Prostate gland (tissue), 2 donors: Measurements from ENCODE around the gene TAB2. TPM values are rescaled to one million over a fixed set of nuclear protein-coding genes. Genes with fewer than 3 reads are reported as not detected.

Experiments used
- DNase-seq: peaks from one replicate; pipeline ENCODE4 v3.0.0-alpha.2; 2019; ENCODE audit warnings: low spot score
- H3K27ac ChIP-seq, 2 donors: fragments of 200-600 bp; sonication (generic); 2 replicates each; pipeline ENCODE4 v1.5.1; 2017 to 2019
- H3K27me3 ChIP-seq: fragments of 200-600 bp; sonication (generic); replicated peaks from 2 replicates; pipeline ENCODE4 v1.5.1; 2019; ENCODE audit not compliant: insufficient read depth
- H3K36me3 ChIP-seq, 2 donors: fragments of 200-600 bp; sonication (generic); 1 replicate in 1 of 2; 2 replicates in 1 of 2; pipeline versions ENCODE4 v1.5.1 to v1.8.1; 2017 to 2019
- H3K4me1 ChIP-seq: fragments of 200-600 bp; sonication (generic); replicated peaks from 2 replicates; pipeline ENCODE4 v1.5.1; 2019
- H3K4me3 ChIP-seq, 2 donors: fragments of 200-600 bp; sonication (generic); 2 replicates each; pipeline ENCODE4 v1.5.1; 2017 to 2019
- H3K9me3 ChIP-seq: fragments of 200-600 bp; sonication (generic); 2 replicates; pipeline ENCODE4 v1.5.1; 2017
- POLR2A ChIP-seq: fragments of 450-650 bp; IDR thresholded peaks from one replicate; pipeline ENCODE4 v1.6.1; 2016; ENCODE audit warnings: antibody characterized with exemption, mild to moderate bottlenecking
- POLR2AphosphoS5 ChIP-seq: sonication (generic); formaldehyde crosslinking; IDR thresholded peaks from one replicate; pipeline ENCODE4 v1.6.1; 2017; ENCODE audit warnings: antibody characterized with exemption
- WGBS: methylation state at CpG from one replicate; pipeline ENCODE4 v1.1.5; 2018; 5-methylcytosine and 5-hydroxymethylcytosine counted together
- intact Hi-C: fragments of 100-400 bp; cut with DNase I; formaldehyde crosslinking; loops from one replicate; pipeline ENCODE4 v1.14.2; 2022
- total RNA-seq, 2 donors: library from RNA; depleted of rRNA; stranded (reverse); fragments of >200 nt; gene quantifications; one replicate each; pipeline ENCODE4 v1.1.0, GENCODE V29; 2016
- TF ChIP-seq, protein P1 (sequence below), 4 experiments: fragments of 200-600 bp in 2 of 4; fragments of 450-650 bp in 2 of 4; sonication (generic) in 2 of 4; IDR thresholded peaks; 1 replicate in 3 of 4; 2 replicates in 1 of 4; pipeline ENCODE4 v1.5.1; 2016 to 2019; ENCODE audit warnings: antibody characterized with exemption in 4 of 4, mild to moderate bottlenecking in 2 of 4, moderate library complexity in 2 of 4

TAB2 gene
- total RNA-seq, 2 donors from 2014 or later: 58.8 to 66.3 TPM

- TF ChIP-seq, protein P1, sequence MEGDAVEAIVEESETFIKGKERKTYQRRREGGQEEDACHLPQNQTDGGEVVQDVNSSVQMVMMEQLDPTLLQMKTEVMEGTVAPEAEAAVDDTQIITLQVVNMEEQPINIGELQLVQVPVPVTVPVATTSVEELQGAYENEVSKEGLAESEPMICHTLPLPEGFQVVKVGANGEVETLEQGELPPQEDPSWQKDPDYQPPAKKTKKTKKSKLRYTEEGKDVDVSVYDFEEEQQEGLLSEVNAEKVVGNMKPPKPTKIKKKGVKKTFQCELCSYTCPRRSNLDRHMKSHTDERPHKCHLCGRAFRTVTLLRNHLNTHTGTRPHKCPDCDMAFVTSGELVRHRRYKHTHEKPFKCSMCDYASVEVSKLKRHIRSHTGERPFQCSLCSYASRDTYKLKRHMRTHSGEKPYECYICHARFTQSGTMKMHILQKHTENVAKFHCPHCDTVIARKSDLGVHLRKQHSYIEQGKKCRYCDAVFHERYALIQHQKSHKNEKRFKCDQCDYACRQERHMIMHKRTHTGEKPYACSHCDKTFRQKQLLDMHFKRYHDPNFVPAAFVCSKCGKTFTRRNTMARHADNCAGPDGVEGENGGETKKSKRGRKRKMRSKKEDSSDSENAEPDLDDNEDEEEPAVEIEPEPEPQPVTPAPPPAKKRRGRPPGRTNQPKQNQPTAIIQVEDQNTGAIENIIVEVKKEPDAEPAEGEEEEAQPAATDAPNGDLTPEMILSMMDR (IDR thresholded peaks at IDR 0.05): no peak
- TF ChIP-seq POLR2A: no peak
- TF ChIP-seq POLR2AphosphoS5: no peak
- no peak overlapping the region for H3K4me3 ChIP-seq
- WGBS: 75% methylated on average over 1 of the region's 1 CpG
- H3K4me1 ChIP-seq: peaks cover 7% of the 10 kb centered on the region
- no peaks in the 10 kb centered on the region for H3K27me3 ChIP-seq
- DNase-seq: no peak
- no peaks in the 10 kb centered on the region for H3K36me3 ChIP-seq
- no peak overlapping the region for H3K27ac ChIP-seq
- intact Hi-C loops: no loop called here
- H3K9me3 ChIP-seq: no peaks in the 10 kb centered on the region
Measured at GRCh38 chr6:149337320-149337719, 19.8 kb downstream of the TAB2 start.

DNA sequence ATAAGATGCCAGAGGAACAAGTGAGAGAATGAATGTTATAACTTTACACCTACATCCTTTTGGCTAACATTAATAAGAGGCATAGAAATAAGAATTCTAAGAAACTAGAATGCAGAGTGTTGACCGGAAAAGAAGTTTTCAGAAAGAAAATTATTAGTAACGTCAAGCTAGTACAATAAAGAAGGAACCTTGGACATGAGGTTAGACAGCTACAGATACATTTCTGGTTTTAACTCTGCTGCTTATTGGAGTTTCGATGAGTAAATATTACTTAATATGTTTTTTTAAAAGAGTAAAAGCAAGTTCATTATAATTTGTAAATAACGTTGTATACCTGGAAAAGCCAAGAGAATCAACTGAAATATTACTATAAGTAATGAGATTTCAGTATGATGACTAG is 22.7 kb downstream of the TAB2 start:
- Histone ChIP-seq H3K27me3 (no peaks in the 10 kb centered on the region), H3K9me3 (no peaks in the 10 kb centered on the region), H3K4me1 (peaks cover 7% of the 10 kb centered on the region), H3K4me3 (no peak overlapping the region), H3K36me3 (no peaks in the 10 kb centered on the region), H3K27ac (no peak overlapping the region)
- DNase-seq: no peak
- WGBS: 73% methylated on average over 4 of the region's 4 CpGs
- intact Hi-C loops: no loop called here
- TF ChIP-seq, protein P1 (IDR thresholded peaks at IDR 0.05): no peak
- no peak for TF ChIP-seq POLR2AphosphoS5
- TF ChIP-seq POLR2A: no peak

GRCh38 chr6:149342525-149342924 is 25.0 kb downstream of the TAB2 start:
- WGBS: 63% methylated on average over 1 of the region's 1 CpG

DNA sequence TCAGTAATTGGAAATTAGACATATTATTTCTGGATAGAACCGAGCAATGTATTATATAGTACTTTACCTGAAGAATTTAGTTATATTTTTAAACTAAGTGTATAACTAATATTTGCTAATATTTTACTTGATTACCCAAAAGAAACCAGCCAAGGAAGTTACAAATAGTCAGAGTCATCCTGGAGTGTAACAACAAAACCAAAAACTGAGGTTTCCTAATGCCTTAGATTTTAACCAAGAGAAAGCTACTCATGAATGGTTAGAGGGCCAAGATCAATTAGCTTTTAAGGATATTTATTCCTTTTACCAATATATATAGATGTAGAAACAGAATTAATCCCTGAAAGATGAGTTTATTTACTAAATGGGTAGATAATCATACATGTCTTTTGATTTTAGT is 26.0 kb downstream of the TAB2 start:
- intact Hi-C loops: no loop called here
- H3K27ac ChIP-seq: no peak overlapping the region
- no peaks in the 10 kb centered on the region for H3K4me1 ChIP-seq
- 98% methylated on average over 1 of the region's 1 CpG for WGBS
- no peaks in the 10 kb centered on the region for H3K27me3 ChIP-seq
- no peaks in the 10 kb centered on the region for H3K9me3 ChIP-seq
- no peaks in the 10 kb centered on the region for H3K36me3 ChIP-seq
- no peak overlapping the region for H3K4me3 ChIP-seq
- no peak for TF ChIP-seq POLR2AphosphoS5
- no peak for TF ChIP-seq POLR2A
- TF ChIP-seq, protein P1 (IDR thresholded peaks at IDR 0.05): no peak
- DNase-seq: no peak

More at GRCh38 chr6:149342525-149342924, 25.0 kb downstream of the TAB2 start:
- no peak for DNase-seq
- Histone ChIP-seq H3K4me3 (no peak overlapping the region), H3K27ac (no peak overlapping the region), H3K36me3 (no peaks in the 10 kb centered on the region), H3K27me3 (no peaks in the 10 kb centered on the region), H3K9me3 (no peaks in the 10 kb centered on the region), H3K4me1 (no peaks in the 10 kb centered on the region)
- intact Hi-C loops: no loop called here
- TF ChIP-seq, protein P1 (IDR thresholded peaks at IDR 0.05): no peak
- TF ChIP-seq POLR2A: no peak
- no peak for TF ChIP-seq POLR2AphosphoS5

DNA sequence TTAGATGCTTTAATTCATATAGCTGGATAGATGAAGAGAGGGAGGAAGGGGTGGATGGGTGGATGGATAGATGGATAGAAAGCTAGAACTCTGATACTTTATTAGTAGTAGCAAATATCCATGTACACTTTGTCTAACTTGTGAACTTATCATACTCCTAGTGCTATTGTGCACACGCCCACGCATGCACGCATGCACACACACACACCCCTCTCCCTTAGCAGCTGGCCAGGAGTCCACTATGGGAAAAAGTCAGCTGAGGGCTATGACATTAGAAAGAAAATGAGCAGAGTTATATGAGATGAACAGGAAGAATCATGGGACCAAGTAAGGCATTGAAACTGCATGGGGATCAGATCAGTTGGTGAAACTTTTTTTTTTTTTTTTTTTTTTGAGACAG is 28.6 kb downstream of the TAB2 start:
- Histone ChIP-seq H3K27me3 (no peaks in the 10 kb centered on the region), H3K4me1 (no peaks in the 10 kb centered on the region), H3K27ac (no peak overlapping the region), H3K4me3 (no peak overlapping the region), H3K36me3 (no peaks in the 10 kb centered on the region), H3K9me3 (no peaks in the 10 kb centered on the region)
- TF ChIP-seq, protein P1 (IDR thresholded peaks at IDR 0.05): no peak
- no peak for TF ChIP-seq POLR2AphosphoS5
- no peak for TF ChIP-seq POLR2A
- DNase-seq: no peak
- WGBS: 97% methylated on average over 3 of the region's 3 CpGs
- intact Hi-C loops: no loop called here
